CD4-positive, alpha-beta T cell treated with Interleukin-4 for 4 hours (primary cell): ENCODE measurements around the gene ZNF837.
A peak's percentile ranks its signal among the peaks of the same experiment; 100 is the strongest.
"Not testable (repeated sequence)": the region's sequence is repeated elsewhere in the genome, so short reads cannot be mapped to it uniquely, and the experiment has no call there.

Source experiments
- DNase-seq: peaks from one replicate; pipeline ENCODE4 v3.0.0-alpha.2; 2020

Gene ZNF837

DNA sequence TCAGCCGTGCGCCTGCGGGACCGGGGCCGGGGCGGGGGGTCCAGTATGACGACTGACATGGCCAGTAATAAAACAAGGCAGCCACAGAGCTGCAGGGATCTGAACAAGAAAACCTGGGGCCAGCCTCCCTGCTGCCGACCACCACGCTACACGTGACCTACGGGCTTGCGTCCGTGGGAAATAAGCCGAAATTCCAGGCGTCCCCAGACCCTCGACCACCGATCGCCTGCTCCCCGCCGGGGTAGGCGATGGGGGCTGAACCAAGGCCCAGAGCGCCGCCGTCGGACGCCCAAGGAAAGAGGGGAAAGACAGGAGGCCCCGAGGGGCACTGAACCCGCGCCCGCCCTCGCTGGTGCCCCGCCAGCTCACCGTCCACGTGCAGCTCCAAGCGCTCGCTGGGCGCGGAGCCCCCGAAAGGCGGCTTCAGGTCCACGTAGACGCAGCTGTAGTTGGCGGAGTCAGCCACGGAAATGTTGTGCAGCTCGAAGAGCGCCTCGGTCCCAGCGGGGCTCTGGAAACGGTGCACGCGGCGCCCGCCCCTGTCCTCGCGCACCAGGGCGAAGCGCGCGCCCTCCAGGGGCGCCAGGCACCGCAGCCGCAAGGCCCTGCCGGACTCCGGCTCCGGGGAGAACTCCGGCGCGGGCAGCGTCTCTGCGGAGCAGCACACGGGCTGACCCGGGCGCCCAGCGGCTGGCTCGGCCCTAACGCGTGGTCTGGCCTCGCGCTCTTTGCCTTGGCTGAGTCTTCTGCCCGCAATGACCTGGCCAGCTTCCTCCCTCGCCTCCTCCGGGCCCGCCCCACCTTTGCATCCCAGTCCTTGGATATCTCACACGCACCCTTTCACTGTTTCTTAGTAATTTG is 30.6 kb downstream of the ZNF837 start:
- no peak for DNase-seq

DNA sequence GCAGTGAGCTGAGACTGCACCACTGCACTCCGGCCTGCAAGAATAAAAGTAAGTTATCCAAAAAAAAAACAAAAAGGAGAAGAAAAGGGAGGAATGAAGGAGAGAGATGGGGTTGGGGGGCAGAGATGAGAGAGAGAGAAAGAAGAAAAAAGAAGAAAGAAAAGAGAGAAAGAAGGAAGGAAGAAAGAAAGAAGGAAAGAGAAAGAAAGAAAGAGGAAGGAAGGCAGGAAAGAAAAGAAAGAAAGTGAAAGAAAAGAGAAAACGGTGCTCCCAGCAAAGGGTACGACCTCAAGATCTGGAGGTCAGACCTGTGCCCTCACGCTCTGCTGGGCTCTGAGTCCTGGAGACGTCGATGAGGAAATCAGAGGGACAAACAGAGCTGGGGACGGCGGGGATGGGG is 31.2 kb downstream of the ZNF837 start:
- DNase-seq = no peak

DNA sequence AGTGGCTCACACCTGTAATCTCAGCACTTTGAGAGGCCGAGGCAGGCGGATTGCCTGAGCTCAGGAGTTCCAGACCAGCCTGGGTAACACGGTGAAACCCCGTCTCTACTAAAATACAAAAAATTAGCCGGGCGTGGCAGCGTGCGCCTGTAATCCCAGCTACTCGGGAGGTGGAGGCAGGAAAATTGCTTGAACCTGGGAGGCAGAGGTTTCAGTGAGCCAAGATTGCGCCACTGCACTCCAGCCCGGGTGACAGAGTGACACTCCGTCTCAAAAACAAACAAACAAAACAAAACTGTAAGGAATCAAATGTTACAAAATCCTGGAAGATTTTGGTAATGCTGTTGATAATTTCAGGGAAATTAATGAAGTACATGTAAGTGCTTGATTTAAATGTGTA is 32.8 kb downstream of the ZNF837 start:
- DNase-seq = not testable (repeated sequence)

DNA sequence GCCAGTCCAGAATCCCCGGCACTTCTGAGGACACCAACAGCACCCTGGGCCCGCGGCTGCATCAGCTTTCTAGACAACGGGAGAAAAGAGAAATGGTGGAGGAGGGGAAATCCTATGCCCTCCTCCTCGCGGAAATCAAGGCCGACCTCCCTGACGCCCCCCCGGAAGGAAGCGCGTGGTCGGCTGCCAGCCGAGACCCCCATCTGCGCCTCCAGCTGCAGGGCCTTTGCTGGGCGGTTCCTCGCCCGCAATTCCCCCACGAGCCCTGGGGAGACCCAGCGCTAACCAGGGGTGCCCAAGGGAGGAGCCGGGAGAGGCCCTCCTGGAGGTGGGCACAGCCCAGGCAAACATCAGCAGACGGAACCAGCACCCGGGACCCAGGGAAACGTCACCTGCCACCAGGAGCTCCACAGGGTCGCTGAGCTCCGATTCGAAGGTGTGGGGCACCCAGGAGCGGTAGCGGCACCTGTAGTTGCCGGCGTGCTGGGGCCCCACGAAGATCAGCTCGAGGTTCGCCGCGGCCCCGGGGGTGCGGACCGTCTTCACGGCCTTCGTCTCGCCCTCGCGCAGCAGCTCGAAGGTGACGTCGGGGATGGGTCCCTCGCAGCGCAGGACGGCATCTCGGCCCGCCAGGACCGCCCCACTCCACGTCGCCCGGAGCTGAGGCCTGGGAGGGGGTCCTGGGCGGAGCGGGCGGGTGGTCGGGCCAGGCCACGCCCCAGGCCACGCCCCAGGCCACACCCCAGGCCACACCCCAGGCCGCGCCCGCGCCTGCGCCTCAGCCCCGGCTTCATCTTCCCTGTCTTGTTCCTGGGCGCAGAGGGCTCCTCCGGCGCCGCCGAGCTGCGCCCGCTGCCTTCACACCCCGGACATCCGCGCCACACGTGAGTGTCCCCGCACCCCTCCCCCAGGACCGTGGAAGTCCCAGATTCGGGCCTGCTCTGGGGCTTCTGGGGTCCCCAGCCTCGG is 33.6 kb downstream of the ZNF837 start:
- DNase-seq = peak; percentile 60

DNA sequence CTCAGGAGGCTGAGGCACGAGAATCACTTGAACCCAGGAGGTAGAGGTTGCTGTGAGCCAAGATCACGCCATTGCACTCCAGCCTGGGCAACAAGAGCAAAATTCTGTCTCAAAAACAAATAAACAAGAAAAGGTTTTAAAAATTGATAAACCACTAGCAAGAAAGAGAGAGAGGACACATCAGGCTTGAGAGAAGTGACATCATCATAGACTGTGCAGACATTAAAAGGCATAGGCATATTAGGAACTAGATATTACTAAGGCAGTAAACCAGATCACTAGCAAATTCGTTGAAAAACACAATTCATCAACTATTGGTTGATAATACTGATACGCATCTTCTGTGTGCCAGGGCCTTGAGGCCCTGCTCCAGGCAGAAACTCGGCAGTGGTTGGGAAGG is 35.3 kb downstream of the ZNF837 start:
- no peak for DNase-seq

DNA sequence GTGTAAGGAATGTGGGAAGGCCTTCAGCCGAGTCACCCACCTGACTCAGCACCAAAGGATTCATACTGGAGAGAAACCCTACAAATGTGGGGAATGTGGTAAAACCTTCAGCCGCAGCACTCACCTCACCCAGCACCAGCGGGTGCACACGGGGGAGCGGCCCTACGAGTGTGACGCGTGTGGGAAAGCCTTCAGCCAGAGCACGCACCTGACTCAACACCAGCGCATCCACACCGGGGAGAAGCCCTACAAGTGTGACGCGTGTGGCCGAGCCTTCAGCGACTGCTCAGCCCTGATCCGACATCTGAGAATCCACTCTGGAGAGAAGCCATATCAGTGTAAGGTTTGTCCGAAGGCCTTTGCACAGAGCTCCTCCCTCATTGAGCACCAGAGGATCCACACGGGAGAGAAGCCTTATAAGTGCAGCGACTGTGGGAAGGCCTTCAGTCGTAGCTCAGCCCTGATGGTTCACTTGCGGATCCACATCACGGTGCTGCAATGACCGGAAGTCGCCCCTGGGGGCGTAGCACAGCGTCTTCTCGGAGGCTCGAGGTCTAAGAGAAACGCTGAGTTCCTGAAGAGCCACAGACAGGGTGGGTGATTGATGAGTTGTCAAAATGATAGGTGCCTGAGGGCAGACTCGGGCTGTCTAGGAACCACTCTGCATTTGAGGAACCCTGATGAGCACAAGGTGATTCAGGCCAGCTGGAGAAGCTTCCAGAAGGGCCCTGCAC is 41.8 kb downstream of the ZNF837 start:
- DNase-seq = no peak

DNA sequence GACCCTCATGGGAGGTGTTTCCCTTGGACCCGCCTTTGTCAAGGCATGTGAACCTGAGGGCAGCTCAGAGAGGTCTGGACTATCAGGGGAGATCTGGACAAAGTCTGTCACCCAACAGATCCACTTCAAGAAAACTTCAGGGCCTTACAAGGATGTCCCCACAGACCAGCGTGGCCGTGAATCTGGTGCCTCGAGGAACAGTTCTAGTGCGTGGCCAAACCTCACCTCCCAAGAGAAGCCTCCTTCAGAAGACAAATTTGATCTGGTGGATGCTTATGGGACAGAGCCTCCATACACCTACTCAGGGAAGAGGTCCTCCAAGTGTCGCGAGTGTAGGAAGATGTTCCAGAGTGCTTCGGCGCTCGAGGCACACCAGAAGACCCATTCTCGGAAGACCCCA is 42.5 kb downstream of the ZNF837 start:
- no peak for DNase-seq

DNA sequence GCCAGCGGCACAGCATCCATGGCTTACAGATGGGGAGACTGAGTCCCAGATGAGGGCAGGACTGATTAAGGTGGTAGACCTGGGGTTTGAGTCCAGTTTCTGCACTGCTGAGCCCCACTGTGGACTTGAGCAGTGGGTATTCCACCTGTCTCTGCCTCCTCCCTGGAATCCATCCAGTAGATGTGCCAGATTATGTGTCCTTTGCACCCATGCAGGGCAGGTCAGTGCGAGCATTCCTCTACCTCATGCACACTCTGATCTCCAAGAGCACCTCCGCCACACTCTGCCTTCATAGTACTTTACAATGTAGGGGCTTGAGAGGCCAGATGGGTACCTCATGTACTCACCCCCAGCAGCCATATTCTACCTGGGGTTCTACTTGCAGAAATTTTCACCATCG is 44.0 kb downstream of the ZNF837 start:
- no peak for DNase-seq

DNA sequence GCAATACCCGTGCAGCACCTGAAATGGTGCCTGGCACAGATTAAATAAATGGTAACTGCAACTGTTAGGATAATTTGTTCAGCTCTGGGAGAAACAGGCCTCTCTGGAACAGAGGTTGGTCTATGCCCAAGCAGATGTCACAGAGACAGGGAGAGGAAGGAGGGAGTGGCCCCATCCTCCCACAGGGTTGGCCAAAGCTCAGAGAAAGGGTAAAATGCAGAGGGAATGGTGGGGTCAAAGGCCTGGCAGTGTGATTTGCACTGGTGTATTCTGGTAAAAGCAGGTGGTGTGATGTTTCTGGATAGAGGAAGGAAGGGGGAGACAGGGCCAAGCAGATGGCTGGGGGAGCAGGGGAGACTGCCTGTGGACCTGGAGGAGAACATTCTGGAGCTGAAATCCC is 44.6 kb downstream of the ZNF837 start:
- no peak for DNase-seq

DNA sequence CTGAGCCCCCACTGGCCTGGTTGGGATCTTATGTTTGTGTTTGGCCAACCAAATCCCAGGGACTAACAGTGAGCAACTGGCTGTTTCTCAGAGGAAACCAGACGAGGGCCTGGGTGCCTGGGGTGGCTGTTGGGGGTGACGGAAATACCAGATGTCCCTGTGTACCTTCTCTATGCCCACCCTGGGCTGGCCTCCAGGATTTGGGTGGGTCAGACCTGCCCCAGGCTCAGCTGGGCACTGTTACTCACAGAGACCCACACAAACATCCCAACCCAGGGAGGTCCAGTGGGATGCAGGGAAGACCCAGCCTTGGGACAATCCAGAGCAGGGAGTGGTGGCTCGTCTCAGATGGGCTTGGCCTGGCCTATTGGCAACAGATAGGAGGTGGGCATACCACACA is 45.2 kb downstream of the ZNF837 start:
- DNase-seq = no peak

DNA sequence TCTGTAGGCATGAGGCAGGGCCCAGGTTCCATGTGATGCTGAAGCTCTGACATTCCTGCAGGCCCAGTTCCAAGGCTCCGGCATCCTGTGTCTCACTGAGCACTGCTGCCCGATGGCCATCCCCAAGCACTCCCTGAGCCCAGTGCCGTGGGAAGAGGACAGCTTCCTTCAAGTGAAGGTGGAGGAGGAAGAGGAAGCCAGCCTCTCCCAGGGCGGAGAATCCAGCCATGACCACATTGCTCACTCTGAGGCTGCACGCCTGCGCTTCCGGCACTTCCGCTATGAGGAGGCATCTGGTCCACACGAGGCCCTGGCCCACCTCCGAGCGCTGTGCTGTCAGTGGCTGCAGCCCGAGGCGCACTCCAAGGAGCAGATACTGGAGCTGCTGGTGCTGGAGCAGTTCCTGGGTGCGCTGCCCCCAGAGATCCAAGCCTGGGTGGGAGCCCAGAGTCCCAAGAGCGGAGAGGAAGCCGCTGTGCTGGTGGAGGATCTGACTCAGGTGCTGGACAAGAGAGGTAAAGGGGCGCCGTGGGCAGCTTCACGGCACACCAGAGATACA is 46.1 kb downstream of the ZNF837 start:
- DNase-seq = no peak

DNA sequence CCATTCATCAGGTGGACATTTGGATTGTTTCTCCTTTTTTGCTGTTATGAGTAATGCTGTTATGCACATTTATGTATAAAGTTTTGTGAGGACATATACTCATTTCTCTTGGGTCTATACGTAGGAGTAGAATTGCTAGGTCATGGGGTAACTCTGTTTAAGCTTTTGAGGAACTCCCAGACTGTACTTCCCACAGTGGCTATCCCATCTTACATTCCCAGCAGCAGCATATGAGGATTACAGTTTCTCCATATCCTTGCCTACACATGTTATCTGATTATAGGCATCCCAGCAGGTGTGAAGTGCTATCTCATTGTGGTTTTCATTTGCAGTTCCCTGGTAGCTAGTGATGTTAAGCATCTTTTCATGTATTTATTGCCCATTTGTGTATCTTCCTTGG is 48.1 kb downstream of the ZNF837 start:
- DNase-seq = no peak

DNA sequence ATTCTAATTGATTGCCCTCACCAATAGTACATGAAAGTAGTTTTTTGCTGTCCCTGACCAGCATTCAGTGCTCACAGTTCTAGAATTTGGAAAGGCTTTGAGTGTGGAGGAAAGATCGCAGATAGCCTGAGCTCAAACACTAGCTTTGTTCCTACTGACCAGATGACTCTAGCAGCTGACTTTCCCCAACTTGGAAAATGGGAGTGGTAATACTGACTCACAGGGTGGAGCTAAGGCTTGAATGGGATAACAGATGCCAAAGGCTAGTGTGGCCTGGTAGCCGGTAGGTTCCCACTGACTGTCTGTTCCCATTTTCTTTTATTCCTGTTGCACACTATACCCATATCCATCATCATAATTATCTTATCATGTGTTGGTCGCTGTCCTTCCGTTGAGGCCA is 50.4 kb downstream of the ZNF837 start:
- no peak for DNase-seq

DNA sequence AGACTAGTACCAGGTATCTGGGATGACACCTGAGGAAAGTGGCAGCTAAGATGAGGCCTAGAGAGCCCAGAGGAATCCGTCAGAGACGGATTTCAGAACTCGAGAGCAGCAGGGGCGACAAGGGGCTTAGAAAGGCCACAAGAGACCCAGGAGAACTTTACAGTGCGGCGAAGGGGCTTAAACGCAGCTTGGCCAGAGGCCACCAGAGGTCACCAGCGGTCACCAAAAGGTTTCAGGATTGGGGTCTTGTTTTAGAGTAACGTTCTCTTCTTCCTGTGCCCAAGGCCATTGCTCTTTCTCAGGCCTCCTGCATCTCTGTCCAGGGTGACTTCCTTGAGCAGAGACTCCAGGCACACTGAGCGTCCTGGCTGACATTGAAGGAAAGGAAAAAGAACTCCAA is 51.8 kb downstream of the ZNF837 start:
- no peak for DNase-seq

DNA sequence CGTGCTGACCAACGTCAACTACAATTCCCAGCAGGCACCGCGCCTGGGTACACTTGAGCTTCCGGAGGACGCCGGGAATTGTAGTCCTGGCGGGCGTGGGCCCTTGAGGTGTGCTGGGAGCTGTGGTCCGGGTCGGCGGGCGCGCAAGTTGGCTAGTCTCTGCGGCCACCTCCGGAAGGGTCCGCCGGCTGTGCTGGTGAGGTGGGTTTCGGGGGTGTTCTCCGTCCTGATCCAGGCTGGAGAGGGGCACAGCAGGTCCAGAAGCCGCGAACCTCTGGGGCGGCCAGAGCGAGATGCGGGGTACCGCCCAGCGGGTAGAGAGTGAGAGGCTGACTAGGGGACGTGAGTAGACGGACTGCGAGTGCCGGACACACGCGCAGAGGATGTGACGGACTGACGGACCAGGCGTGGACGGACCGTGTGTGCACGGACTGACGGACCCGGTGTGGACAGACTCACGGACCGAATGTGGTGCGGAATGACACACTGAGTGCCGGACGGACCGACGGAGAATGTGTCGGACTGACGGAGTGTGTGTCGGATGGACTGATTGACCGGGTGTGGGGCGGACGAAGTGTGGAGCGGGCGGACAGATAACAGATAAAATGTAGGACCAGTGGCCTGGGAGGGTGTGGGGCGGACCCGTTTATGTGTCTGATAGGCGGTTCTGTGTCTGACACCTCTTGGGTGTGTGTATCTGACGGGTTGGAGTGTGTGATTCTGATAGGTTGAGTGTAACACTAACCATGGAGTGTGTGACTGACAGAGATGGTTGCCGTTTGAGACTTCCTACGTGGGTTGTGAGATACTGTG is 53.7 kb downstream of the ZNF837 start, which contains the start of gene ZSCAN22:
Gene ZSCAN22 (plus strand): TSS at position 81 of the 813 bp plus-strand sequence. CDS start 7,809 bp downstream, outside the sequence.
- DNase-seq = peak; percentile 89

DNA sequence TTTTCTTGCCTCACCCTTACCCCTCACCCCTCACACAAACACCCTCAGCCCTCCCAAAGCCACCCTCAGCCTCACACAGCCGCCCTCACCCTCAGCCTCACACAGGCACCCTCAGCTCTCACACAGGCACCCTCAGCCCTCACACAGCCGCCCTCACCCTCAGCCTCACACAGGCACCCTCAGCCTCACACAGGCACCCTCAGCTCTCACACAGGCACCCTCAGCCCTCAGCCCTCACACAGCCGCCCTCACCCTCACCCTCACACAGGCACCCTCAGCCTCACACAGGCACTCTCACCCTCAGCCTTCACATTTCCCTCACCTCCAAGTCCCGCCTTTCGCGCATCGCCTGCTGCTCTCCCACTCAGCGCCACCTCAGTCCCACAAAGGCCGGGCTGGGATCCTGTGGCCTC is 54.3 kb downstream of the ZNF837 start:
- no peak for DNase-seq

DNA sequence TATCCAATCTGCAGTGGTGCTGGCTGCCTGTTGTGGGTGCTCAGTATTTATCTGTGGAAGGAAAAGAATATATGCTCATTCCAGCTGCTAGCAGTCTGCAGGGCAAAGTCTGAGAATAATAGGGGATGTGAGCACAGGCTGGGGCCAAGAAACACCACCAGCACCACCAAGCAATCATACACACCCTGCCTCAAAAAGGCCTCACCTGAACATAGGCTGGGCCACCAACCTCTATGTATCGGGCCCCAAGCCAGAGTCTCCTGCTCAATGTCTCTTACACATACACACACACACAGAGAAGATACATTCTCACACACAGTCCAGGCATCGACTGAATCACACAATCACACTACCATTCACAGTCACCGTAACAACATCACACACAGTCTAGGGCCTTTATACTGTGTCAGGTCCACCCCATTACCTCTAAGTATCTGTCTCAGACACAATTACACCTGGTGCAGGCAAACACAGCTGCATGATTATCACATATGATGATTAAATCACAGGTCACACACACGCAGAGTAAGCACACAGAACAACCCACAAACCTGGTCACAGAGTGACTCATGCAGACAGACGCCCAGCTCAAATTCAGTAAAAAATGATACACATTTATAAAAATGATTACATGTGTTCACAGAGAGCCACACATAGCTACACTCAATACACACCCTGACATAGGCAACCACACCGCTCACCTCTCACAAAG is 55.4 kb downstream of the ZNF837 start:
- peak; percentile 7 for DNase-seq

DNA sequence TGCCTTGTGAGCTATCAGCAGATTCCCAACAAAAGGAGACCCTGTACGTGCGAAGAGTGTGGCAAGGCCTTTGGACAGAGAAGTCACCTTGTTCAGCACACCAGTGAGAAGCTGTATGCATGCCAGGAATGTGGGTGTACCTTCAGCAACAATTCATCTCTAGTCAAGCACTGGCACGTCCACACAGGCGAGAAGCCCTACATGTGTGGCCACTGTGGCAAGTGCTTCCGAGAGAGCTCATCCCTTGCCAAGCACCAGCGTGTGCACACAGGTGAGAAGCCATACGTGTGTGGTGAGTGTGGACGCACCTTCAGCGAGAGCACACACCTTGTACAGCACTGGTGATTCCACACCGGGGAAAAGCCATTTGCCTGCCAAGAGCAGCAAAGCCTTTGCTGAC is 61.6 kb downstream of the ZNF837 start:
- DNase-seq = no peak

DNA sequence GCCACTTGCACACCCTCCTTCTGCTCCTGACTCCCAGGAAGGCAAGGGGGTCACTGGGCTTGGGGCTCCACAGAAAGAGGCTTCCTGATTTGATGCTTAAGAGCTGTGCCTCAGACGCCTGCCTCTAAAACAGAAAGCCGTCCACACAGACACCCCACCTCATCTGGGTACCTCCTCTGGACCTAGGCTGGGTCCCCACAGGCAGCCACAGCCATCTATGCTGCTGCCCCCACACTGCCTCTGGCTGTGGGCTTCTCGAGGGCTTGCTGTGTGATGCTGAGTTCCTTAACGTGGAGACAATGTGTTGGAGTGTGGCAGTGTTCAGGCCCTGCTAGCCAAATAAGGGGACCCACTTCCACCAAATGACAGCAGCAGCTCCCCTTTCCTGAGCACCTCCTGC is 62.5 kb downstream of the ZNF837 start:
- DNase-seq = no peak
